ENCODE measurements around the gene ZBTB22. TPM values are rescaled to one million over a fixed set of nuclear protein-coding genes. Genes with fewer than 3 reads are reported as not detected.
"Not testable (repeated sequence)": the region's sequence is repeated elsewhere in the genome, so short reads cannot be mapped to it uniquely, and the experiment has no call there.

Gene ZBTB22
- total RNA-seq, 2 donors from 2014 or later: 14.9 to 16.1 TPM

DNA sequence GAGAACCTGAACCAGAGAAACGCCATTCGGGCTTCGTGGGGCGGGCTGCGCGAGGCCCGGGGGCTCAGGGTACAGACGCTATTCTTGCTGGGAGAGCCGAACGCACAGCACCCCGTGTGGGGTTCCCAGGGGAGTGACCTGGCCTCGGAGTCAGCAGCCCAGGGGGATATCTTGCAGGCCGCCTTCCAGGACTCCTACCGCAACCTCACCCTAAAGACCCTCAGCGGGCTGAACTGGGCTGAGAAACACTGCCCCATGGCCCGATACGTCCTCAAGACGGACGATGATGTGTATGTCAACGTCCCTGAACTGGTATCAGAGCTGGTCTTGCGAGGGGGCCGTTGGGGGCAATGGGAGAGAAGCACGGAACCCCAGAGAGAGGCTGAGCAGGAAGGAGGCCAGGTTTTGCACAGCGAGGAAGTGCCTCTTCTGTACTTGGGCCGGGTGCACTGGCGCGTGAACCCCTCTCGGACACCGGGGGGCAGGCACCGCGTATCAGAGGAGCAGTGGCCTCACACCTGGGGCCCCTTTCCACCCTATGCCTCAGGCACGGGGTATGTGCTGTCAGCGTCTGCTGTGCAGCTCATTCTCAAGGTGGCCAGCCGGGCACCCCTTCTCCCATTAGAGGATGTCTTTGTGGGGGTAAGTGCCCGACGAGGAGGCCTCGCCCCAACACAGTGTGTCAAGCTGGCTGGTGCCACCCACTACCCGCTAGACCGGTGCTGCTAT, 39.7 kb downstream of the ZBTB22 start:
- Mint-ChIP-seq H3K27me3 (ENCODE audit: low read depth) (no peaks in the 10 kb centered on the region), H3K9me3 (no peaks in the 10 kb centered on the region), H3K4me3 (peak overlapping the region; percentile 94 to 98), H3K4me1 (ENCODE audit: low read depth) (peaks cover 57% of the 10 kb centered on the region), H3K36me3 (ENCODE audit: insufficient read depth in 2 of 2) (peaks cover 16 to 33% of the 10 kb centered on the region in 2 donors), H3K27ac (peak overlapping the region; percentile 89)
- peak; percentile 44 to 45 for DNase-seq
- peak; percentile 5 to 10 for ATAC-seq (replicated peaks in 1 of 2)

DNA sequence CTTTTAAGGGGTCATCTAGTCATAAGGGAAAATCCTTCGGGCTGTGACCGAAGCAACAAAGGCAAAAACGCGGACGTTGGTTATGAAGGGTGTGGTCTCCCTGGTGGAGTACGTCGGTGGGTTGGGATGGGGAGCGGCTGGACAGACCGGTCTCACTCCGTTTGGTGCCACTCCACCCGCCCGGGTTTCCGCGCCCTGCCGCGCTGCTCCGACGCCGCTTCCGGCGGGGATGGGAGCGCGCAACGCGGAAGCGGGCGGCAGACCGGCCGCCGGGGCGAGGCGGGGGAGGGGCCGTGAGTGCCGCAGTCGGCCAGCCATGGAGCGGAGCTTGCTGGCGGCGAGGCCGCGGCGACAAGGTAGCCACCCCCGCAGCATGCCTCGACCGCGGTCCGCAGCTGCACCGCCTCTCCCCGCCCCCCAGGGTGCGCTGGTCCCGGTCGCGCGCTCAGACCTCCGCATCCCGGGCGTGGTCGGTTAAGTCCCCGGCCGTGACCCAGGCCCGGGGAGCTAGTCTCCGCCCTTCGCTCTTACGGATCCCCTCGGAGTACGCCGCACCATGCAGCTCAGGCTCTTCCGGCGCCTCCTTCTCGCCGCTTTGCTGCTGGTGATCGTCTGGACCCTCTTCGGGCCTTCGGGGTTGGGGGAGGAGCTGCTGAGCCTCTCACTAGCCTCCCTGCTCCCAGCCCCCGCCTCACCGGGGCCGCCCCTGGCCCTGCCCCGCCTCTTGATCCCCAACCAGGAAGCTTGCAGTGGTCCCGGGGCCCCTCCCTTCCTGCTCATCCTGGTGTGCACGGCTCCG, 40.5 kb downstream of the ZBTB22 start, which contains the start of gene B3GALT4:
Gene B3GALT4, plus strand, starts transcription at position 260 of the 799 bp plus-strand sequence. Its CDS starts 297 bp downstream, at position 557.
- ATAC-seq (replicated peaks in 1 of 2): peak; percentile 77 to 80
- H3K4me1 Mint-ChIP-seq (ENCODE audit: low read depth): peaks cover 65% of the 10 kb centered on the region
- H3K4me3 Mint-ChIP-seq: peak within 1 kb of the TSS; percentile 94 to 98
- H3K36me3 Mint-ChIP-seq (ENCODE audit: insufficient read depth in 2 of 2): peaks cover 21 to 41% of the 10 kb centered on the region in 2 donors
- H3K27me3 Mint-ChIP-seq (ENCODE audit: low read depth): no peaks in the 10 kb centered on the region
- DNase-seq: peak; percentile 86 to 87
- H3K9me3 Mint-ChIP-seq: no peaks in the 10 kb centered on the region
- H3K27ac Mint-ChIP-seq: peak within 1 kb of the TSS; percentile 98

GRCh38 chr6:33276581-33276863, 41.0 kb downstream of the ZBTB22 start:
- H3K27me3 Mint-ChIP-seq (ENCODE audit: low read depth): no peaks in the 10 kb centered on the region
- peak overlapping the region; percentile 79 for H3K27ac Mint-ChIP-seq
- H3K4me3 Mint-ChIP-seq: peak overlapping the region; percentile 94 to 98
- DNase-seq (no peak), ATAC-seq (replicated peaks in 1 of 2) (no peak)
- no peaks in the 10 kb centered on the region for H3K9me3 Mint-ChIP-seq
- peaks cover 67% of the 10 kb centered on the region for H3K4me1 Mint-ChIP-seq (ENCODE audit: low read depth)
- peaks cover 26 to 46% of the 10 kb centered on the region in 2 donors for H3K36me3 Mint-ChIP-seq (ENCODE audit: insufficient read depth in 2 of 2)

DNA sequence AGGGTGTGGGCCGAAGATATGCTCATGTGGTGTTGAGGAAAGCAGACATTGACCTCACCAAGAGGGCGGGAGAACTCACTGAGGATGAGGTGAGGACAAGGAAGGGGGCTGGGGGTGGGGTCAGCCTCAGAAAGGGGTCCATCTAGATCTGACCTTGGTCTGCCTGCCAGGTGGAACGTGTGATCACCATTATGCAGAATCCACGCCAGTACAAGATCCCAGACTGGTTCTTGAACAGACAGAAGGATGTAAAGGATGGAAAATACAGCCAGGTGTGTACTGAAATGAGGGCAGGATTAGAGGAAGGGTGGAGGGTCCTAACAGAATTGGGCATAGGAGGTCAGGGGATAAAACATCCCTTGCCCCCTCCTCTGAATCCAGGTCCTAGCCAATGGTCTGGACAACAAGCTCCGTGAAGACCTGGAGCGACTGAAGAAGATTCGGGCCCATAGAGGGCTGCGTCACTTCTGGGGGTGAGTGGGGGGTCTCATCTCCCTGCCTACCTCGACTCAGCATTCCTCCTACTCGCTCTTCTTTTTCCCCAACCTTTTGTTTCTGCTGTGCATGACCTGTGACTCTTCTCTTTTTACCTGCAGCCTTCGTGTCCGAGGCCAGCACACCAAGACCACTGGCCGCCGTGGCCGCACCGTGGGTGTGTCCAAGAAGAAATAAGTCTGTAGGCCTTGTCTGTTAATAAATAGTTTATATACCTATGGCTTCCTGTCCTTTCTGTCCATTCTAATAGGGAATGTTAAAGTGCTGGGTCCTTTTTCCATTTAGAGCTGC, 41.6 kb downstream of the ZBTB22 start:
- ATAC-seq (replicated peaks in 1 of 2); H3K9me3 Mint-ChIP-seq; H3K27me3 Mint-ChIP-seq (ENCODE audit: low read depth); DNase-seq: not testable (repeated sequence)
- peaks cover 67% of the 10 kb centered on the region for H3K4me1 Mint-ChIP-seq (ENCODE audit: low read depth)
- peaks cover 26 to 49% of the 10 kb centered on the region in 2 donors for H3K36me3 Mint-ChIP-seq (ENCODE audit: insufficient read depth in 2 of 2)
- peak overlapping the region; percentile 94 to 98 for H3K4me3 Mint-ChIP-seq
- peak overlapping the region; percentile 98 for H3K27ac Mint-ChIP-seq

DNA sequence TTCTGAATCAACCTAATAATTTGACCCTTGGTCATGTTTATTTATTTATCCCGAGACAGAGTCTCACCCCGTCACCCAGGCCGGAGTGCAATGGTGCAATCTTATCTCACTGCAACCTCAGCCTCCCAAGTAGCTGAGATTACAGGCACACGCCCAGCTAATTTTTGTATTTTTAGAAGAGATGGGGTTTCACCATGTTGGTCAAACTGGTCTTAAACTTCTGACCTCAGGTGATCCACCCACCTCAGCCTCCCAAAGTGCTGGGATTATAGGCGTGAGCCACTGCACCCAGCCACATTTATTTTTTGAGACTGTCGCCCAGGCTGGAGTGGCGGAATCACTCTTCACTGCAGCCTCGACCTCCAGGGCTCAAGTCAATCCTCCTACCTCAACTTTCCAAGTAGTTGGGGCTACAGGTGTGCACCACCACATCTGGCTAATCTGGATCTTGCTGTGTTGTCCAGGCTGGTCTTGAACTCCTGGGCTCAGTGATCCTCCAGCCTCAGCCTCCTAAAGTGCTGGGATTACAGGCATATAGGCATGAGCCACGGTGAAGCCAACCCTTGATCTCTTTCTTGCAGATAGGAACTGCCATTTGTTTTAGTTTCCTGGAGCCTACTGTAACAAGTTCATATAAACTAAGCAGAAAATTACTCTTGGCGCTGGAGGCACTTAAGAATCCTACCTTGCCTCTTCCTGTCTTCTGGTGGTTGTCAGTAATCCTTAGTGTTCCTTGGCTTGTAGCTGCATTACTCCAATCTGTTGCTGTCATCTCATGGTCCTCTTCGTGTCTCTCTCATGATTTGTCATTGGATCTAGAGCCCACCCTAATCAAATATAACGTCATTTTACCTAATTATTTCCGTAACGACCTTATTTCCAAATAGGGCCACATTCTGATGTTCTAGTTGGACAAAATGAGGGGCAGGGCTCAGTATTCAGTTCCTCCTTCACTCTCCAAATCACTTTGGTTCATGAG, 43.3 kb downstream of the ZBTB22 start:
- H3K4me1 Mint-ChIP-seq (ENCODE audit: low read depth): peaks cover 81% of the 10 kb centered on the region
- no peak for DNase-seq
- no peak for ATAC-seq (replicated peaks in 1 of 2)
- H3K36me3 Mint-ChIP-seq (ENCODE audit: insufficient read depth in 2 of 2): peaks cover 28 to 49% of the 10 kb centered on the region in 2 donors
- H3K4me3 Mint-ChIP-seq: peak overlapping the region; percentile 94 to 98
- no peaks in the 10 kb centered on the region for H3K27me3 Mint-ChIP-seq (ENCODE audit: low read depth)
- no peaks in the 10 kb centered on the region for H3K9me3 Mint-ChIP-seq
- H3K27ac Mint-ChIP-seq: peak overlapping the region; percentile 98

- H3K9me3 Mint-ChIP-seq: no peaks in the 10 kb centered on the region
- H3K4me1 Mint-ChIP-seq (ENCODE audit: low read depth): peaks cover 74% of the 10 kb centered on the region
- peak overlapping the region; percentile 98 for H3K27ac Mint-ChIP-seq
- ATAC-seq (replicated peaks in 1 of 2) (no peak), DNase-seq (no peak)
- H3K27me3 Mint-ChIP-seq (ENCODE audit: low read depth): no peaks in the 10 kb centered on the region
- peak overlapping the region; percentile 94 to 98 for H3K4me3 Mint-ChIP-seq
- H3K36me3 Mint-ChIP-seq (ENCODE audit: insufficient read depth in 2 of 2): peaks cover 28 to 49% of the 10 kb centered on the region in 2 donors
These were observed 44.2 kb downstream of the ZBTB22 start for GRCh38 chr6:33273129-33273923.

GRCh38 chr6:33272275-33273128, 45.0 kb downstream of the ZBTB22 start:
- no peaks in the 10 kb centered on the region for H3K27me3 Mint-ChIP-seq (ENCODE audit: low read depth)
- peak overlapping the region; percentile 94 to 98 for H3K4me3 Mint-ChIP-seq

GRCh38 chr6:33271468-33272274, 45.9 kb downstream of the ZBTB22 start, which contains the start of the genes RPS18 and VPS52:
TSS of gene RPS18 (plus strand) at chr6:33272075. CDS start at chr6:33272120, 45 bp downstream.
TSS of gene VPS52 (minus strand) at chr6:33271876. CDS start at chr6:33271675, 201 bp downstream.
- H3K27me3 Mint-ChIP-seq (ENCODE audit: low read depth): no peaks in the 10 kb centered on the region
- peak within 1 kb of the TSS; percentile 94 to 98 for H3K4me3 Mint-ChIP-seq
- peaks cover 28 to 54% of the 10 kb centered on the region in 2 donors for H3K36me3 Mint-ChIP-seq (ENCODE audit: insufficient read depth in 2 of 2)
- peak; percentile 91 to 93 for ATAC-seq (replicated peaks in 1 of 2)
- H3K9me3 Mint-ChIP-seq: no peaks in the 10 kb centered on the region
- H3K27ac Mint-ChIP-seq: peak within 1 kb of the TSS; percentile 98
- peak; percentile 91 to 94 for DNase-seq
- peaks cover 61% of the 10 kb centered on the region for H3K4me1 Mint-ChIP-seq (ENCODE audit: low read depth)

More at GRCh38 chr6:33272275-33273128, 45.0 kb downstream of the ZBTB22 start:
- Mint-ChIP-seq H3K9me3 (no peaks in the 10 kb centered on the region), H3K27ac (peak overlapping the region; percentile 98), H3K36me3 (ENCODE audit: insufficient read depth in 2 of 2) (peaks cover 28 to 55% of the 10 kb centered on the region in 2 donors), H3K4me1 (ENCODE audit: low read depth) (peaks cover 66% of the 10 kb centered on the region)
- ATAC-seq (replicated peaks in 1 of 2) (peak; percentile 2 to 4), DNase-seq (no peak)

GRCh38 chr6:33271117-33271467, 46.5 kb downstream of the ZBTB22 start:
- Mint-ChIP-seq H3K9me3 (no peaks in the 10 kb centered on the region), H3K4me1 (ENCODE audit: low read depth) (peaks cover 55% of the 10 kb centered on the region), H3K36me3 (ENCODE audit: insufficient read depth in 2 of 2) (peaks cover 28 to 54% of the 10 kb centered on the region in 2 donors), H3K27me3 (ENCODE audit: low read depth) (no peaks in the 10 kb centered on the region), H3K4me3 (peak overlapping the region; percentile 94 to 98), H3K27ac (peak overlapping the region; percentile 98)
- ATAC-seq (replicated peaks in 1 of 2) (no peak), DNase-seq (no peak)

Data from activated T-cell treated with anti-CD3 and anti-CD28 coated beads, Interleukin-2, amount 50 U/mL, for 72 hours (primary cell).